ENCODE data around the gene PARN. TPM values are rescaled to one million over a fixed set of nuclear protein-coding genes. Genes with fewer than 3 reads are reported as not detected.

PARN gene
- total and polyA plus RNA-seq, 7 donors, result 10.3 to 20.9 (median 14.1) TPM

- TF ChIP-seq, protein P1, sequence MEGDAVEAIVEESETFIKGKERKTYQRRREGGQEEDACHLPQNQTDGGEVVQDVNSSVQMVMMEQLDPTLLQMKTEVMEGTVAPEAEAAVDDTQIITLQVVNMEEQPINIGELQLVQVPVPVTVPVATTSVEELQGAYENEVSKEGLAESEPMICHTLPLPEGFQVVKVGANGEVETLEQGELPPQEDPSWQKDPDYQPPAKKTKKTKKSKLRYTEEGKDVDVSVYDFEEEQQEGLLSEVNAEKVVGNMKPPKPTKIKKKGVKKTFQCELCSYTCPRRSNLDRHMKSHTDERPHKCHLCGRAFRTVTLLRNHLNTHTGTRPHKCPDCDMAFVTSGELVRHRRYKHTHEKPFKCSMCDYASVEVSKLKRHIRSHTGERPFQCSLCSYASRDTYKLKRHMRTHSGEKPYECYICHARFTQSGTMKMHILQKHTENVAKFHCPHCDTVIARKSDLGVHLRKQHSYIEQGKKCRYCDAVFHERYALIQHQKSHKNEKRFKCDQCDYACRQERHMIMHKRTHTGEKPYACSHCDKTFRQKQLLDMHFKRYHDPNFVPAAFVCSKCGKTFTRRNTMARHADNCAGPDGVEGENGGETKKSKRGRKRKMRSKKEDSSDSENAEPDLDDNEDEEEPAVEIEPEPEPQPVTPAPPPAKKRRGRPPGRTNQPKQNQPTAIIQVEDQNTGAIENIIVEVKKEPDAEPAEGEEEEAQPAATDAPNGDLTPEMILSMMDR (IDR thresholded peaks at IDR 0.05), result no peak
- ATAC-seq, result no peak
- 95 to 100% (median 96%) methylated on average over 1 of the region's 1 CpG for WGBS, 3 donors
- H3K4me3 ChIP-seq, result no peak overlapping the region
- no peaks in the 10 kb centered on the region for H3K4me1 ChIP-seq
- H3K36me3 ChIP-seq (ENCODE audit: insufficient read depth in 1 of 2, low read depth in 1 of 2), result no peaks in the 10 kb centered on the region
- intact Hi-C loops (cut with DNase I), result no loop called here
- H3K27me3 ChIP-seq (ENCODE audit: insufficient read depth in 3 of 3, low read length in 2 of 3), result no peaks in the 10 kb centered on the region
- H3K27ac ChIP-seq, result no peak overlapping the region
- no peak for DNase-seq
- peaks cover 5% of the 10 kb centered on the region for H3K9me3 ChIP-seq
Observed at GRCh38 chr16:14476183-14476582, 153.9 kb downstream of the PARN start.

GRCh38 chr16:14475370-14476139 lies 154.5 kb downstream of the PARN start:
- 76 to 82% (median 79%) methylated on average over 7 of the region's 7 CpGs for WGBS, 3 donors
- TF ChIP-seq, protein P1 (IDR thresholded peaks at IDR 0.05), result no peak
- Histone ChIP-seq H3K36me3 (ENCODE audit: insufficient read depth in 1 of 2, low read depth in 1 of 2) (no peaks in the 10 kb centered on the region), H3K4me1 (no peaks in the 10 kb centered on the region), H3K27me3 (ENCODE audit: insufficient read depth in 3 of 3, low read length in 2 of 3) (no peaks in the 10 kb centered on the region), H3K9me3 (peaks cover 5% of the 10 kb centered on the region), H3K4me3 (no peak overlapping the region), H3K27ac (no peak overlapping the region)
- intact Hi-C loops (cut with DNase I), result no loop called here
- DNase-seq (no peak), ATAC-seq (no peak)

- H3K27me3 ChIP-seq (ENCODE audit: insufficient read depth in 3 of 3, low read length in 2 of 3), result no peaks in the 10 kb centered on the region
- TF ChIP-seq, protein P1 (IDR thresholded peaks at IDR 0.05), result no peak
Observed at GRCh38 chr16:14473488-14473887, 156.6 kb downstream of the PARN start.

DNA sequence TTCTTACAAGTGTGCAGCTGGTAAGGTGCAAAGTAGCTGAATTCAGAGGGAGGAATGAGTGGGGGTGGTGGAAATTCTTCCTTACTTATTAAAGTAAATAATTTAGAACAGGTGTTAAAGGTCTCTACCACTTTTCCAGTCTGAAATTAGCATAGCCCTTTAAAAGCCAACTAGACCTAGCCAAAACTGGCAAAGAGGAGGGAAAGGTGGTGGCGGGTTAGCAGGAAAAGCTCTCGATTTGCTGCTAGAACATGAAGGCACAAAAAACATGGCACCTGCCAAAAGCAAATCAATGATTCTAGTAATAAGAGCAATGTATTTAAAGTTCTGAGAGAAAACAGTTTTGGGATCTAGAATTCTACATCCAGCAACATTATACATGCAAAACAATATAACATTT lies 157.7 kb downstream of the PARN start:
- ATAC-seq, result no peak
- DNase-seq, result no peak
- H3K27me3 ChIP-seq (ENCODE audit: insufficient read depth in 3 of 3, low read length in 2 of 3), result no peaks in the 10 kb centered on the region
- no peaks in the 10 kb centered on the region for H3K36me3 ChIP-seq (ENCODE audit: insufficient read depth in 1 of 2, low read depth in 1 of 2)
- TF ChIP-seq, protein P1 (IDR thresholded peaks at IDR 0.05), result no peak
- H3K4me1 ChIP-seq, result no peaks in the 10 kb centered on the region
- intact Hi-C loops (cut with DNase I), result no loop called here
- no peak overlapping the region for H3K4me3 ChIP-seq
- no peak overlapping the region for H3K27ac ChIP-seq
- WGBS, 3 donors, result 70 to 85% (median 71%) methylated on average over 2 of the region's 2 CpGs
- no peaks in the 10 kb centered on the region for H3K9me3 ChIP-seq

More at GRCh38 chr16:14473488-14473887, 156.6 kb downstream of the PARN start:
- Histone ChIP-seq H3K9me3 (peaks cover 2% of the 10 kb centered on the region), H3K4me1 (no peaks in the 10 kb centered on the region), H3K36me3 (ENCODE audit: insufficient read depth in 1 of 2, low read depth in 1 of 2) (no peaks in the 10 kb centered on the region), H3K4me3 (no peak overlapping the region), H3K27ac (no peak overlapping the region)
- intact Hi-C loops (cut with DNase I), result no loop called here
- DNase-seq (no peak), ATAC-seq (no peak)
- 88 to 98% (median 90%) methylated on average over 5 of the region's 5 CpGs for WGBS, 3 donors

- Histone ChIP-seq H3K36me3 (ENCODE audit: insufficient read depth in 1 of 2, low read depth in 1 of 2) (no peaks in the 10 kb centered on the region), H3K4me1 (no peaks in the 10 kb centered on the region), H3K9me3 (no peaks in the 10 kb centered on the region), H3K4me3 (no peak overlapping the region), H3K27me3 (ENCODE audit: insufficient read depth in 3 of 3, low read length in 2 of 3) (no peaks in the 10 kb centered on the region), H3K27ac (no peak overlapping the region)
- 87 to 89% (median 88%) methylated on average over 2 of the region's 2 CpGs for WGBS, 3 donors
- ATAC-seq, result no peak
- DNase-seq, result no peak
- intact Hi-C loops (cut with DNase I), result no loop called here
- TF ChIP-seq, protein P1 (IDR thresholded peaks at IDR 0.05), result no peak
Observed at GRCh38 chr16:14470788-14471187, 159.3 kb downstream of the PARN start.

Measured in psoas muscle (tissue), 8 donors.